HTR-8/SVneo (cell line): ENCODE data around the gene FAM24A.
"Not testable (repeated sequence)": the region's sequence is repeated elsewhere in the genome, so short reads cannot be mapped to it uniquely, and the experiment has no call there.

Experiments used
- DNase-seq: peaks from one replicate; pipeline ENCODE4 v3.0.0; 2011; ENCODE audit warnings: low spot score, mixed read lengths; ENCODE audit not compliant: insufficient read length
- FAIRE-seq: peaks from 2 replicates; lab custom pipeline; 2011; peaks lifted over from hg19 to GRCh38; lab: Jason Lieb, UNC

The FAM24A gene

GRCh38 chr10:122910310-122910709, at the start of gene FAM24A:
Gene FAM24A, plus strand, starts transcription at chr10:122910610. Its CDS starts 1,025 bp downstream, at chr10:122911635.
- DNase-seq (no peak), FAIRE-seq (no peak)

GRCh38 chr10:122861711-122862161, 48.7 kb upstream of the FAM24A start:
- FAIRE-seq = no peak
- no peak for DNase-seq

GRCh38 chr10:122863216-122864193, 46.9 kb upstream of the FAM24A start:
- DNase-seq = no peak
- FAIRE-seq = no peak

GRCh38 chr10:122864194-122864592, 46.2 kb upstream of the FAM24A start:
- FAIRE-seq = no peak
- DNase-seq = no peak

- no peak for FAIRE-seq
- DNase-seq = no peak
These were observed 45.5 kb upstream of the FAM24A start for GRCh38 chr10:122864901-122865300.

- FAIRE-seq, DNase-seq: not testable (repeated sequence)
These were observed 43.5 kb upstream of the FAM24A start for GRCh38 chr10:122866757-122867482.

- FAIRE-seq, DNase-seq: not testable (repeated sequence)
These were observed 41.6 kb upstream of the FAM24A start for GRCh38 chr10:122868768-122869167.

- FAIRE-seq, DNase-seq: not testable (repeated sequence)
These were observed 38.5 kb upstream of the FAM24A start for GRCh38 chr10:122871947-122872346.

- FAIRE-seq (no peak), DNase-seq (no peak)
These were observed 34.5 kb upstream of the FAM24A start for GRCh38 chr10:122875843-122876466.

- DNase-seq (no peak), FAIRE-seq (no peak)
These were observed 33.9 kb upstream of the FAM24A start for GRCh38 chr10:122876467-122876855.

- FAIRE-seq = no peak
- no peak for DNase-seq
These were observed 33.1 kb upstream of the FAM24A start for GRCh38 chr10:122877264-122877663.

GRCh38 chr10:122878799-122879338, 31.5 kb upstream of the FAM24A start:
- no peak for DNase-seq
- FAIRE-seq = no peak

GRCh38 chr10:122879339-122880273, 30.8 kb upstream of the FAM24A start, which contains the start of gene FAM24B:
Gene FAM24B, minus strand, starts transcription at chr10:122879581. Its CDS starts 29,066 bp downstream, at chr10:122850515.
- no peak for FAIRE-seq

GRCh38 chr10:122882766-122883165, 27.6 kb upstream of the FAM24A start:
- DNase-seq (no peak), FAIRE-seq (no peak)

More at GRCh38 chr10:122879339-122880273, 30.8 kb upstream of the FAM24A start, which contains the start of gene FAM24B:
- DNase-seq = peak; percentile 79

- FAIRE-seq (no peak), DNase-seq (no peak)
These were observed 26.2 kb upstream of the FAM24A start for GRCh38 chr10:122884166-122884565.

GRCh38 chr10:122894261-122894944, 16.0 kb upstream of the FAM24A start:
- FAIRE-seq = no peak
- no peak for DNase-seq

- not testable (repeated sequence) for FAIRE-seq, DNase-seq
These were observed 6.5 kb upstream of the FAM24A start for GRCh38 chr10:122903861-122904260.

GRCh38 chr10:122911889-122912484, 1.6 kb downstream of the FAM24A start:
- FAIRE-seq (no peak), DNase-seq (peak; percentile 10)
